GM21515 (cell line): ENCODE results near the gene LRBA.

Experiments
- ATAC-seq: cut with Tn5 transposase; IDR thresholded peaks from one replicate; pipeline ENCODE4 v1.9.1; 2021; ENCODE audit not compliant: unreplicated experiment

LRBA gene

GRCh38 chr4:150818661-150819060 is 196.4 kb downstream of the LRBA start:
- no peak for ATAC-seq

DNA sequence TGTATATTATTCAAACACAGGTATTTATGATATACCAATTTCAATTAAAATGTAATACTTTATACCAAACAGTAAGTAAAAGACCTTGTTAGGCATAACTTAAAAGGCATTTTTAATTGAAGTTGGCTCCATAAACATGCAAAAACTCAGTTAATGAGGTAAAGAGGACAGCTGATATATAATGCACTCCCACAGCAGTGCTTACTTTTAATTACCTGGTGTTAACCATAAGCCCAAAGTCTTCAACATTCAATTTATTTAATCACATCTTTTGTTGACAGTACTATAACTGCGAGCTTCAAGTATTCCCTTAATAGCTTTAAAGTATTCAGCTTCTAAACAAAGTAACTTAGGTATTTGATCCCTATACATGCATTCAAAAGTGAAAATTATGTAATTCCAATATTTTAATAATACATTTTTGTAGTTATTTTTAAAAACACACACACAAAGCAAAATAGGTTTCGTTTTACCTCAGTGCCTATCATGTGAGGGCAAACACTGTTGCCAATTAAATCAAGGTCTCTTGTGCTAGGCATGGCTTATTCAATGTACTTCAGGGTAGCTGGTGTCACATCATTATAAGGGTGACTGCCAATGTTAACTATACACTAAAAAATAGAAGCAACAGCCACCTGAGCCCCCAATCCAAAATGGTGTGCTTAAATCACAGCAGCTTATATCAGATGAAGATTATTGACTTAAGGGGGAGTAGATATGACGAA is 197.1 kb downstream of the LRBA start:
- ATAC-seq: no peak

DNA sequence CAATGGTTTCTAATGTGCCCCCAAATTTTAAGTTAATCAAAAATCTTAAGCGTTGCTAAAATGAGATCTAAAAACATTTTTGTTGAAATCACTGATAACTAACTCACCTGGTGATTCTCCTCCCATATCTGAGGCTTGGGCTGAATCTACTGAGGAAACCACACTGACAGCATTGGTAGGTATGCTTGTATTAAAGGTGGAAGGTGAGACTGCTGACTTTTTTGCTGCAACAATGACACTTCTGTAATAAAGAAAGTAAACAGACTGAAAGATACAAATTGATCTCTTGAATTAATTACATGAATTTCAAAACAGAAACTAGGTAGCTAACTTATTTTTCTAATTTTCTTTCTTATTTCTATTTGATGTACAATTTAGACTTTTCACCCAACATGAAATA is 198.1 kb downstream of the LRBA start:
- ATAC-seq: no peak

DNA sequence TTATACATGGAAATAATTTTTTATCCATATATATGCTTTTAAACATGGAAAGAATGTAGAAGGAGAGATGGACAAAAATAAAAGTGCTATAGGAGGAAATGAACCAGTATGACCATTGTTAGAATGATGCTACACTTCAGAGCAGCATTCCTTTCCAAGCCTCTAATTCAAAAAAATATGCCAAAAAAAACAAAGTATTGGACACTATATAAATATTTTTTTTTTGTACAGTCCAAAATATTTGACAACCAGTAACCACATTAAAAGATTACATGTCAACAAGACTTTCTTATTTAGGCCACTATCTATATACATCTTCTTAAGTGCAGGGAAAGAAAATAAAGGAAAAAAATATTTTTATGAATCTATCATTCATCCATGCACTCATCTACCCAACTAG is 198.6 kb downstream of the LRBA start:
- no peak for ATAC-seq

DNA sequence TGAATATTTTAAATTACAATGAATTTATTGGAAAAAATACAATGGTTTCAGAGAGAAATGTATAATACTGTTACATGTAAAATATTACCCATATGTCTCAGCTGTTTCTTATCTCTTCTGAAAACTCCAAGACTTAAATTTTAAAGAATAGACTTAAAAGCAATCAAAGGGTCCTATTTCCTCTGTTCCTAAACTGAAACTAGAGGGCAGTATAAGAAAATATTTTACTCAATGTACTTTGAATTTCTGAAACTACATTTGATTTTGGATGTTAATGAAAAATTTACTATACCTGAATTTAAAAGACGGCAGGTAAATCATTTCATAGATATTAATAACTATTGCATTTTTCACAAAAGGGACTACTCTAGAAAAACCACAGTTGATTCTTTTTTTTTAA is 200.2 kb downstream of the LRBA start:
- no peak for ATAC-seq

GRCh38 chr4:150805183-150806025 is 209.7 kb downstream of the LRBA start:
- ATAC-seq: no peak

DNA sequence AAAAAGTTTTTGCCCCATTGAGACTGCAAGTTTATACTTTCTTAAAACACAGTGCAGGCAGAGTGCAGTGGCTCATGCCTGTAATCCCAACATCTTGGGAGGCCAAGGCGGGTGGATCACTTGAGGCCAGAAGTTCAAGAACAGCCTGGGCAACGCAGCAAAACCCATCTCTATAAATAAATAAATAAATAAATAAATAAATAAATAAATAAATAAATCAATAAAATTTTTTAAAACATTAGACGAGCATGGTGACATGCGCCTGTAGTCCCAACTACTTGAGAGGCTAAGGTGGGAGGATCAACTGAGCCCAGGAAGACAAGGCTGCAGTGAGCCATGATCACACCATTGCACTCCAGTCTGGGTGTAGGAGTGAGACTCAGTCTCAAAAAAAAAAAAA is 213.3 kb downstream of the LRBA start:
- no peak for ATAC-seq

DNA sequence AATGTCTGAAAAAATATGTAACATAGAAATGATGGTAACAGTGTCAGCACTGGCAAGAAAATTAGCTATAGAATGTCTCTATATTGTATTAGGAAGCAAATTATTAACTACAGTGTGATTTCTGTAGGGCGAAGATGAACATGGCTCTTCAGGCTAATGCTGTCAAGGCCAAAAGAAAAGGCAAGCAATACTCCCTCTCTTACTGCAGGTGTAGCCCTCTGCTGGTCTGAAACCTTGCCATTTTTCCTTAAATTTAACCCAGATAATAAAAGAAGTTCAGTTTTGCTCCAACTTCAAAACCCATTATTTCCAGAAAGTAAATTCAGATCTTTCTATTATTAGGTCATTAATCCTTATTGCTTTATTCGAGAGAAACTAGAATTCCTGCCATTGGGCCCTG is 215.9 kb downstream of the LRBA start:
- no peak for ATAC-seq

DNA sequence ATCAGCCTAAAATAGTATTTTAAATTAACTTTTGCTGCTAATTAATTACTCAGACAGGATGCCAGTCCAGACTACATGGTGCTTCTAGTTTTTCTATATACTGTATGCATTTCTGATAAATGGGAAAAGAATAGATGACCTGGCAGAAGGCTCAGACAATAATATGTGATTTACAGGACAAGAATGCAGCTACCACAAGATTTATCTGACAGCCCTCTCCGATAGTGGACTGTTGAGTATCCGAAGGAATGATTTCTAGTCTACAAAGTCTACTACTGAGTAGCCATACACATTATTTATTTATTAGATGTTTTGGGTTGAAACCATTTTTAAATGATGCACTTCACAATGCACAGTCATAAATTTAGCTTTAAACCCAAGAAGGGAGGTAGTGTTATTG is 220.4 kb downstream of the LRBA start:
- no peak for ATAC-seq

- no peak for ATAC-seq
These were observed 225.2 kb downstream of the LRBA start for GRCh38 chr4:150789864-150790263.

GRCh38 chr4:150784939-150785338 is 230.1 kb downstream of the LRBA start:
- ATAC-seq: no peak

DNA sequence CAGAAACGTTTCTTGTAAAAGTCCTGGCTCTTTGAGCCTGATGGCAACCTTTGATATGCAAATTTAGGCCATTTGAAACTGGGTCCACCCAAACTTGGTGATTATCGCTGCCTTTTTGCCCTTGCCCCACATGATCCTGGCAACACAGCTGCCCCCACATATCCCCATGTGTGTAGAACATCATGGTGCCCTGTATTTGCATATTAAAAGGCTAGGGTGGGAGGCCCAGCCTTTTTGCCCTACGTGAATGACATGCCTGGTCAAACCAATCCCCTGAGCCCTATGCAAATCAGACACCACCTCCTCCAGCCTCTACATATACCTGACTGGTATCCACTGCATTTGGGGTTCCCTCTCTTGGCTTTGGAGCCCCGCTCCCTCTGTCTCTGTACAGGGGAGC is 230.8 kb downstream of the LRBA start:
- ATAC-seq: no peak

DNA sequence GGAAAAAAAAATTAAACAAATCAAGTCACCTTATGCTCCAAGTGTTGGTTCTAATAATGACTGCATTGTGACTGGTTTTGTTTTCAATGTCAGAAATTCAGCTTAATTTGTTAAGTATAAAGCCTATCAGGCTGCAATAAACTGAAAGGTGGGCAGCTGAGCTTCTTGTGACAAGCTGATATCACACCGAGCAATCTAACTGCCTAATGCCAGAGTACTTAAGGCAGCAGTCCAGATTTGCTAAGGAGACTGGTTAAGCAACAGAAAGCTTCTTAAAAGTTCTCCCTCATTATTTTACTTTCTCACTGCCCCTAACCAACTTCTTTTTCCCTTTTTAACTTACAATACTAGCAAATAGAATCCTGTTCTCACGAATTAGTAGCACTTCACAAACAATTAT is 232.2 kb downstream of the LRBA start:
- no peak for ATAC-seq

DNA sequence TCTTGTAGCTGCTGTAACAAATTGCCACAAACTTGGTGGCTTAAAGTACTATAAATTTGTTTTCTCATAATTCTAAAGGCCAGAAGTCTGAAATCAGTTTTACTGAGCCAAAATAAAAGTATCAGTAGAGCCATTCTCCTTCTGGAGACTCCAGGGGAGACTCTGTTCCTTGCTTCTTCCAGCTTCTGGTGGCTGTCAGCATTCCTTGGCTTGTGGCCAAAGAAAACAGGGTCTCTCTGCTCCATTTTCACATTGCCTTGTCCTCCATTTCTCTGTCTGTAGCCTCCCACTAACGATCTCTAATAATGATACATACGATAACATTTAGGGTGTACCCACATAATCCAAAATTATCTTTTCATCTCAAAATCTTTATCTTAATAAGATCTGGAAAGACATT is 232.8 kb downstream of the LRBA start:
- ATAC-seq: no peak

DNA sequence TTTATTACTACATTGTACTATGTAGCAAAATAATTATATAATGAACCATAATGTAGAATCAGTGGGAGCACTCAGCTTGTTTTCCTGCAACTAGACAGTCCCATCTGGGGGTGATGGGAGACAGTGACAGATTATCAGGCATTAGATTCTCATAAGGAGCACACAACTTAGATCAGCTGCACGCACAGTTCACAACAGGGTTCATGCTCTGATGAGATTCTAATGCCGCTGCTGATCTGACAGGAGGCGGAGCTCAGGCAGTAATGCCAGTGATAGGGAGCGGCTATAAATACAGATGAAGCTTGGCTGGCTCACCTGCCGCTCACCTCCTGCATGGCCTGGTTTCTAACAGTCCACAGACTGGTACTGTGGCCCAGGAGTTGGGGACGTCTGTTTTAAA is 233.9 kb downstream of the LRBA start:
- ATAC-seq: no peak

DNA sequence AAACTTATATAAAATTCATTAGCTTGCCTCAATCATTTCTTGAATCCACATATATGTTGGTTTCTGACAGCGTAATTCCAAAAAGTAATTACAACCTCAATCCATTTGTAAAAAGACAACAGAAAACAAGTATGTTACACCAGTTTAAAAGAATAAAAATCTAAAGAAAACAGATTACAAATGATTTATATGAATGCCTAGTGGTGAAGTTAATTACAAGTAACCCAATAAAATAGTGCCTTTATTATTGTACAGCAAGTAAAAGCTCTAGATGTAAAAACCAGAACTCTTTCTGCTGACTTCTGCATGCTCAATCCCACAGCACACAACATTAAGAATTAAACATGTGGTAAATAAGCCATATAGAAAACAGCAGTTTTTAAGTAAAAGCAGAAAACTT is 235.4 kb downstream of the LRBA start:
- no peak for ATAC-seq

DNA sequence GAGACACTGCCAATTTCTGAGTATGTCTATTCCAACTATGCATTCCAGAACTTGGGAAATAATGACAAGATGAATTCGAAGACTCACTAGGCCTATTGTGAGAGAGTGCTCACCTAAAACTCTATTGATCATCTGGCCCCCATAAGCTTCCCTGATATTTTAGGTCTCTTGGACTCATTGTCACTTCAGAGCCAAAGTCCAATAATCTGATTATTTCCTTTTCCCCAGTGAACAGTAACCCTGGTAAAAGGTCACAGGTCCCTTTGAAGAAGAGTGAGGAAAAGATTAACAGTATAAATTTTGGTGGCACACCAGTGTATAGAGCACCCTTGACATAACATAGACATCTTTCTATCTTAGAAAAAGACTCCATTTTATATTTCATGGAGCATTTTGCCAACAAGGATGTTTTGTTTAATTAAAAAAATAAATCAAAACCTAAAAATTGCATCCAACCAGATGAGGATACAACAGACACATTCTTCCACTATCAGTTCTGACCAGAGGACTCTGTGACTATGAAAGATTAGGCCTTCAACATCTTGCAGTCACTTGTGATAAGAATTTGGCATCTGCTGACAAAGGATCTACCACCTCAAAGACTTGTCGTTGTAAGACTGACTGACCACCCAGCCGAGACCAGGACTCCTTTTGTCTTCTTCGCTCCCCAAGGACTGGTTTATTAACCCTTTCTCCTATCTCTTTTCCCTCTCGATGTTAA is 241.2 kb downstream of the LRBA start:
- no peak for ATAC-seq

DNA sequence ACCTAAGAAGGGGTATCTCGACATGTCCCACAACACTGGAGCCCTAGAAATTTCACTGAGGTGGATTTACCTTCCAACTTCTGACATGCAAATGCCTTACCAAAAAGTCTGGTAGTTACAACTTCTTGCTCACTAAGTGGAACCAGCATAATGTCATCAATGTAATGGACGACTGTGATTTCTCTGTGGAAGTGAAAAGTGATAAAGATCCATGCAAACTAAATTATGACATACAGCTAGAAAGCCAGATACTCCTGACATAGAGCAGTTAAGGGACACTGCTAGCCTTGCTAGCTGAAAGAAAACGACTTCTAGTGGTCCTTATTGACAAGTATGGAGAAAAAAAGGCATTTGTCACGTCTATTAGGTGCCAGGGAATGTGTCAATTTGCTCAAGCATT is 242.1 kb downstream of the LRBA start:
- ATAC-seq: no peak

GRCh38 chr4:150771382-150771781 is 243.7 kb downstream of the LRBA start:
- ATAC-seq: no peak

- no peak for ATAC-seq
These were observed 245.2 kb downstream of the LRBA start for GRCh38 chr4:150769845-150770244.

DNA sequence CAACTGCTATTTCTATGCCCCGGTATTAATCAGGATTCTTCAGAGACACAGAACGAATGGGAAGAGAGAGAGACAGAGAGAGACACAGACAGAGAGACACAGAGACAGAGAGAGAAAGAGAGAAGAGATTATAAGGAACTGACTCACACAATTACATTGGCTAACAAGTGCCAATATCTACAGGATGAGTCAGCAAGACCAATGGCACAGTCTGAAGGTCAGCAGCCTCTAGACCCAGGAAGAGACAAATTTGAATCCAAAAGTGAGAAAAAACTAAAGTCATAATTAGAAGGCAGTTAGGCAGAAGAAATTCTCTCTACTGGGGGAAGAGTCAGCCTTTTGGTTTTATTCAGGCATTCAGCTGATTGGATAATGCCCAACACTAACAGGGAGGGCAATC is 245.8 kb downstream of the LRBA start:
- ATAC-seq: no peak

DNA sequence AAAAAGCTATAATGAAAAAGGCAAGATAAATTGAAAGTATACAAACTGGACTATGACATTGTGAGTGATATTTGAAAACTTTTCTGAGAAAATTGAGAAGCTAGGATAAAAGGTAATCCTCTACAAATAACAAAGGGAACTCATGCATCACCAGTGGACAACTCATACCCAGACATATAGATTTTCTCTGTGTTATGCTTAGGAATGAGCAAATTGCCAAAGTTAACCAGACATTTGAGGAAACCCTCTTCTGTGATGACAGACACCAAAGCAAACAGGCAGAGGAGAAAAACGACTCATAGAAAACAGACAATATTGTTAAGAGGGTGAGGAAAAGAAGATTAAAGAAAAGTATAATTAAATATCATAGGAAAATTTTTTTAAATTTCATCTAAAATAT is 246.6 kb downstream of the LRBA start:
- no peak for ATAC-seq
